ENCODE data around the gene GUSB. TPM values are rescaled to one million over a fixed set of nuclear protein-coding genes. Genes with fewer than 3 reads are reported as not detected.

Gene GUSB
- total and polyA plus RNA-seq, 2 donors (not counting 3 experiments of a cell fraction or from before 2014, with no cell fraction given): 55.7 to 107 TPM

- Histone ChIP-seq H3K27ac (ENCODE audit: insufficient read depth, low read depth, low read length) (no peak overlapping the region), H3K4me1 (ENCODE audit: control insufficient read depth, extremely low read depth, insufficient read depth, low read length) (no peaks in the 10 kb centered on the region), H2AFZ (ENCODE audit: low read depth, low read length) (no peak overlapping the region), H3K4me3 (replicated peaks in 1 of 3; ENCODE audit: insufficient read depth in 1 of 3, low read depth in 1 of 3, low read length in 3 of 3) (no peak overlapping the region), H3K9me1 (replicated peaks; ENCODE audit: control insufficient read depth, extremely low read depth, insufficient read depth, low read length) (no peaks in the 10 kb centered on the region), H3K79me2 (ENCODE audit: control insufficient read depth, insufficient read depth, low read length) (no peaks in the 10 kb centered on the region), H3K9me3 (replicated peaks; ENCODE audit: control insufficient read depth, insufficient read depth, low read length) (no peaks in the 10 kb centered on the region), H3K27me3 (ENCODE audit: control insufficient read depth in 2 of 2, insufficient read depth in 2 of 2, low read length in 2 of 2) (peaks cover 4 to 7% of the 10 kb centered on the region in 2 experiments), H3K36me3 (ENCODE audit: control insufficient read depth in 2 of 2, extremely low read depth in 1 of 2, insufficient read depth in 2 of 2, low read length in 2 of 2) (no peaks in the 10 kb centered on the region), H3K9ac (replicated peaks; ENCODE audit: extremely low read depth, insufficient read depth, low read length) (no peak overlapping the region), H4K20me1 (replicated peaks; ENCODE audit: control insufficient read depth, extremely low read depth, insufficient read depth, low read length) (no peaks in the 10 kb centered on the region), H3K4me2 (ENCODE audit: insufficient read depth, low read length) (no peak overlapping the region)
- intact Hi-C loops (cut with micrococcal nuclease) (loop anchor here (1.0 to 2.0 kb wide), 2 partner anchors 283 to 292 kb away; no protein-coding TSS in a partner anchor), dilution Hi-C loops (cut with MboI; ENCODE audit: extremely low pct_ligation_motif_present, low sequenced_read_pairs) (no loop called here)
- DNase-seq (ENCODE audit: low read depth, low spot score) (peak; percentile 59), FAIRE-seq (peak; percentile 57)
- ChIA-PET POLR2A (no interaction called here), CTCF (interaction anchor here (0.7 to 2.1 kb wide), 6 partner anchors 17 to 1063 kb away, joined by 3 to 9 read pairs (median 4); no protein-coding TSS in a partner anchor)
- TF ChIP-seq JUN (IDR thresholded peaks at IDR 0.05; ENCODE audit: borderline replicate concordance, insufficient read depth, insufficient read length, low read depth) (no peak), EZH2 (IDR thresholded peaks at IDR 0.05; ENCODE audit: borderline replicate concordance, low read depth, low read length, severe bottlenecking) (no peak), CTCF (IDR thresholded peaks at IDR 0.05; ENCODE audit: extremely low read depth in 1 of 2, insufficient read depth in 1 of 2, low read depth in 1 of 2, low read length in 2 of 2) (peak; percentile 23 to 67)
- no TSS peak for BruUV-seq (replicated peaks)
These were observed 31.9 kb upstream of the GUSB start for GRCh38 chr7:66013938-66014337.

GRCh38 chr7:66007232-66007631, 25.2 kb upstream of the GUSB start:
- dilution Hi-C loops (cut with MboI; ENCODE audit: extremely low pct_ligation_motif_present, low sequenced_read_pairs): no loop called here
- ChIA-PET CTCF (interaction anchor here (1.7 kb wide), 1 partner anchor 9 kb away, joined by 5 read pairs; no protein-coding TSS in a partner anchor), POLR2A (interaction anchor here (0.7 kb wide), 1 partner anchor 979 kb away, joined by 3 read pairs; no protein-coding TSS in a partner anchor)
- Histone ChIP-seq H3K79me2 (ENCODE audit: control insufficient read depth, insufficient read depth, low read length) (no peaks in the 10 kb centered on the region), H3K36me3 (ENCODE audit: control insufficient read depth in 2 of 2, extremely low read depth in 1 of 2, insufficient read depth in 2 of 2, low read length in 2 of 2) (no peaks in the 10 kb centered on the region), H3K4me2 (ENCODE audit: insufficient read depth, low read length) (no peak overlapping the region), H3K9ac (replicated peaks; ENCODE audit: extremely low read depth, insufficient read depth, low read length) (no peak overlapping the region), H3K4me1 (ENCODE audit: control insufficient read depth, extremely low read depth, insufficient read depth, low read length) (no peaks in the 10 kb centered on the region), H3K4me3 (replicated peaks in 1 of 3; ENCODE audit: insufficient read depth in 1 of 3, low read depth in 1 of 3, low read length in 3 of 3) (no peak overlapping the region), H3K27me3 (ENCODE audit: control insufficient read depth in 2 of 2, insufficient read depth in 2 of 2, low read length in 2 of 2) (peaks cover 0 to 2% of the 10 kb centered on the region in 2 experiments), H3K9me3 (replicated peaks; ENCODE audit: control insufficient read depth, insufficient read depth, low read length) (no peaks in the 10 kb centered on the region), H2AFZ (ENCODE audit: low read depth, low read length) (no peak overlapping the region), H4K20me1 (replicated peaks; ENCODE audit: control insufficient read depth, extremely low read depth, insufficient read depth, low read length) (no peaks in the 10 kb centered on the region), H3K9me1 (replicated peaks; ENCODE audit: control insufficient read depth, extremely low read depth, insufficient read depth, low read length) (no peaks in the 10 kb centered on the region), H3K27ac (ENCODE audit: insufficient read depth, low read depth, low read length) (no peak overlapping the region)
- no peak for FAIRE-seq
- BruUV-seq (replicated peaks): no TSS peak
- intact Hi-C loops (cut with micrococcal nuclease): no loop called here
- TF ChIP-seq GATA2 (IDR thresholded peaks at IDR 0.05; ENCODE audit: insufficient read depth, insufficient read length, low read depth, low read length) (no peak), MYC (IDR thresholded peaks at IDR 0.05; ENCODE audit: low read depth, low read length) (no peak), MAX (IDR thresholded peaks at IDR 0.05; ENCODE audit: insufficient read depth, insufficient read length) (no peak), CTCF (IDR thresholded peaks at IDR 0.05; ENCODE audit: extremely low read depth in 1 of 2, insufficient read depth in 1 of 2, low read depth in 1 of 2, low read length in 2 of 2) (no peak), POLR2AphosphoS5 (IDR thresholded peaks at IDR 0.05; ENCODE audit: insufficient read depth, low read depth, low read length) (no peak)
- DNase-seq (ENCODE audit: low read depth, low spot score): no peak
